ENCODE measurements around the gene CYRIA.

GRCh38 chr2:16639431-16639830 lies 26.2 kb downstream of the CYRIA start:
- TF ChIP-seq GABPA (IDR thresholded peaks at IDR 0.05 in 1 of 2, conservative IDR thresholded peaks at IDR 0.05 in 1 of 2) (no peak), JUND (IDR thresholded peaks at IDR 0.05) (no peak), YY1 (IDR thresholded peaks at IDR 0.05) (no peak), ZBTB33 (IDR thresholded peaks at IDR 0.05) (no peak), MAX (IDR thresholded peaks at IDR 0.05) (no peak), REST (IDR thresholded peaks at IDR 0.05) (no peak), TAF1 (conservative IDR thresholded peaks at IDR 0.05) (no peak), SP1 (IDR thresholded peaks at IDR 0.05) (no peak), RXRA (IDR thresholded peaks at IDR 0.05) (no peak), RAD21 (IDR thresholded peaks at IDR 0.05) (peak; percentile 29 to 30), ATF3 (IDR thresholded peaks at IDR 0.05) (no peak)
- TF ChIP-seq, protein P1, sequence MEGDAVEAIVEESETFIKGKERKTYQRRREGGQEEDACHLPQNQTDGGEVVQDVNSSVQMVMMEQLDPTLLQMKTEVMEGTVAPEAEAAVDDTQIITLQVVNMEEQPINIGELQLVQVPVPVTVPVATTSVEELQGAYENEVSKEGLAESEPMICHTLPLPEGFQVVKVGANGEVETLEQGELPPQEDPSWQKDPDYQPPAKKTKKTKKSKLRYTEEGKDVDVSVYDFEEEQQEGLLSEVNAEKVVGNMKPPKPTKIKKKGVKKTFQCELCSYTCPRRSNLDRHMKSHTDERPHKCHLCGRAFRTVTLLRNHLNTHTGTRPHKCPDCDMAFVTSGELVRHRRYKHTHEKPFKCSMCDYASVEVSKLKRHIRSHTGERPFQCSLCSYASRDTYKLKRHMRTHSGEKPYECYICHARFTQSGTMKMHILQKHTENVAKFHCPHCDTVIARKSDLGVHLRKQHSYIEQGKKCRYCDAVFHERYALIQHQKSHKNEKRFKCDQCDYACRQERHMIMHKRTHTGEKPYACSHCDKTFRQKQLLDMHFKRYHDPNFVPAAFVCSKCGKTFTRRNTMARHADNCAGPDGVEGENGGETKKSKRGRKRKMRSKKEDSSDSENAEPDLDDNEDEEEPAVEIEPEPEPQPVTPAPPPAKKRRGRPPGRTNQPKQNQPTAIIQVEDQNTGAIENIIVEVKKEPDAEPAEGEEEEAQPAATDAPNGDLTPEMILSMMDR (IDR thresholded peaks at IDR 0.05; ENCODE audit: low read depth, low read length, missing input control): no peak

All from liver (tissue), 3 donors.